HEK293T (cell line): ENCODE data around the gene KANSL1.

Experiments
- CTCF ChIA-PET: fragments of 350-600 bp; formaldehyde crosslinking; extraction: SDS; loops from one replicate; lab custom pipeline; 2021; ENCODE audit warnings: antibody characterized with exemption, inconsistent platforms; lab: Yijun Ruan, JAX
- POLR2A ChIA-PET: fragments of 350-600 bp; formaldehyde crosslinking; extraction: SDS; loops from one replicate; lab custom pipeline; 2020; ENCODE audit warnings: antibody characterized with exemption, inconsistent platforms; lab: Yijun Ruan, JAX
- DNase-seq: peaks from one replicate; pipeline ENCODE4 v3.0.0; 2012; ENCODE audit warnings: mixed read lengths; ENCODE audit errors: extremely low spot score
- ARNT ChIP-seq: fragments of 450-650 bp; IDR thresholded peaks from 2 replicates; pipeline ENCODE4 v1.6.1; 2017; ENCODE audit warnings: mild to moderate bottlenecking
- BHLHE40 ChIP-seq: fragments of 450-650 bp; IDR thresholded peaks from 2 replicates; pipeline ENCODE4 v1.6.1; 2016; ENCODE audit warnings: mild to moderate bottlenecking, moderate library complexity, borderline replicate concordance
- CTBP1 ChIP-seq: fragments of 450-650 bp; IDR thresholded peaks from 2 replicates; pipeline ENCODE4 v1.6.1; 2016; ENCODE audit warnings: borderline replicate concordance
- ELF4 ChIP-seq: fragments of 450-650 bp; IDR thresholded peaks from 2 replicates; pipeline ENCODE4 v1.6.1; 2017; ENCODE audit warnings: antibody characterized with exemption
- FOXA1 ChIP-seq: fragments of 450-650 bp; IDR thresholded peaks from 2 replicates; pipeline ENCODE4 v1.6.1; 2016; ENCODE audit warnings: mild to moderate bottlenecking
- FOXK2 ChIP-seq: fragments of 450-650 bp; IDR thresholded peaks from 2 replicates; pipeline ENCODE4 v1.6.1; 2016; ENCODE audit warnings: mild to moderate bottlenecking
- FOXM1 ChIP-seq: fragments of 450-650 bp; IDR thresholded peaks from 2 replicates; pipeline ENCODE4 v1.6.1; 2017; ENCODE audit warnings: mild to moderate bottlenecking, borderline replicate concordance
- HDGF ChIP-seq: fragments of 450-650 bp; IDR thresholded peaks from 2 replicates; pipeline ENCODE4 v1.6.1; 2017; ENCODE audit warnings: antibody characterized with exemption, borderline replicate concordance
- L3MBTL2 ChIP-seq: fragments of 450-650 bp; conservative IDR thresholded peaks from 2 replicates; pipeline ENCODE4 v1.6.1; 2016; ENCODE audit warnings: mild to moderate bottlenecking
- LEF1 ChIP-seq: fragments of 450-650 bp; IDR thresholded peaks from 2 replicates; pipeline ENCODE4 v1.6.1; 2017; ENCODE audit warnings: mild to moderate bottlenecking, borderline replicate concordance
- NFRKB ChIP-seq: fragments of 450-650 bp; IDR thresholded peaks from 2 replicates; pipeline ENCODE4 v1.6.1; 2016; ENCODE audit warnings: mild to moderate bottlenecking, moderate library complexity
- PKNOX1 ChIP-seq: fragments of 450-650 bp; IDR thresholded peaks from 2 replicates; pipeline ENCODE4 v1.6.1; 2016
- SP1 ChIP-seq: fragments of 450-650 bp; IDR thresholded peaks from 2 replicates; pipeline ENCODE4 v1.6.1; 2017
- SUZ12 ChIP-seq: fragments of 450-650 bp; IDR thresholded peaks from 2 replicates; pipeline ENCODE4 v1.6.1; 2016; ENCODE audit warnings: mild to moderate bottlenecking
- TARDBP ChIP-seq: fragments of 450-650 bp; IDR thresholded peaks from 2 replicates; pipeline ENCODE4 v1.6.1; 2016
- ZNF384 ChIP-seq: fragments of 450-650 bp; IDR thresholded peaks from 2 replicates; pipeline ENCODE4 v1.6.1; 2016

Gene KANSL1

DNA sequence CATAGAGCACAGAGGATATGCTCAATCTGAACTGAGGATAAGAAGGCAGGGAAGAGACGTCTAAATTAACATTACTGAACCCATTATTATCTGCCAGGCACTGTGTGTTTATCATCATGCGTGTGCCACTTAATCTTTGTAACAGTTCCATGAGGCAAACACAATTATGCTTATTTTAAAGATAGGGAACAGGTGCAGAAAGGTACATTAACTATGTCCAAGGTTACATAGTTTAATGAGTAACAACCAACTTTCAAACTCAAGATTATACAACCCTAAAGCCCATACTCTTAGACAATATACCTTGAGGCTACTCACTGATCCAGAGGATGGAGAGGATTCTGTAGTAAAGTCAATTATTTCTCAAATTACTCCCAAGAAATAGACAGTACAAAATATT is 151.0 kb downstream of the KANSL1 start:
- DNase-seq: no peak
- POLR2A ChIA-PET: no interaction called here
- CTCF ChIA-PET: no interaction called here
- TF ChIP-seq CTBP1 (no peak), HDGF (no peak)

DNA sequence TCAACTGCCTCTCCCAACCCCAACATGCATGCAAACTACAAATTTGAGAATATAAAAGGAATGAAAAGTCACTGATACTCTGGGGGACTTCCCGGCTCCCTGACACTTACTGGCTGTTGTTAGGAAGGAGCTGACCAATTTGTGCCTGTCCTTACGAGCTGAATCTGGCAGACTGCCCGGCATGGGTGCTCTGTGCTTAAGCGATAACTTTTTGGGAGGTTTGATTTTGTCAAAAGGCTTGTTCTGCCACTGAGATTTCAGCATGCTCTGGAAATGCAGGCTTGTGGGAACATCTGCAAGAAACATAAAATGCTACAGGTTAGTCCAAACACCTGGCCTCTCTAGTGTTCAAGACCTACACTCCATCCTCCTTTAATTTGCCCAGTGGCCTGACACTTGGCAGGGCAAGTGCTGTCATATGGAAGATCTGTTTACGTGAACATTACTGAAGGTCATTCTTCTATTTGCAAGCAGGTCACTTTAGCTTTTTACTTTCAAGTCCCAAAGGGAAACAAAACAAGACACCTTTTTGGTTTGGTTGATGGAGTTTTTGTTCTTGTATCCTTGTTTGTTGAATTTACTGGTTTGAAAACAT is 153.5 kb downstream of the KANSL1 start:
- ChIA-PET CTCF (interaction anchor here (1.4 kb wide), 1 partner anchor 153 kb away, joined by 3 read pairs; the partner anchor contains the start of gene KANSL1), POLR2A (no interaction called here)
- DNase-seq: no peak
- TF ChIP-seq ARNT (no peak), FOXM1 (no peak), FOXA1 (no peak), ZNF384 (no peak), ELF4 (no peak), SUZ12 (no peak), BHLHE40 (no peak), CTBP1 (no peak), FOXK2 (no peak), NFRKB (no peak), LEF1 (no peak), SP1 (no peak)

GRCh38 chr17:46038937-46039336 is 154.3 kb downstream of the KANSL1 start:
- no peak for DNase-seq
- ChIA-PET CTCF (interaction anchor here (1.4 kb wide), 1 partner anchor 154 kb away, joined by 3 read pairs; the partner anchor contains the start of gene KANSL1), POLR2A (interaction anchor here (1.0 kb wide), 1 partner anchor 154 kb away, joined by 3 read pairs; the partner anchor contains the start of gene KANSL1)
- TF ChIP-seq L3MBTL2 (no peak), SP1 (no peak), FOXA1 (no peak), FOXK2 (no peak), BHLHE40 (no peak)

DNA sequence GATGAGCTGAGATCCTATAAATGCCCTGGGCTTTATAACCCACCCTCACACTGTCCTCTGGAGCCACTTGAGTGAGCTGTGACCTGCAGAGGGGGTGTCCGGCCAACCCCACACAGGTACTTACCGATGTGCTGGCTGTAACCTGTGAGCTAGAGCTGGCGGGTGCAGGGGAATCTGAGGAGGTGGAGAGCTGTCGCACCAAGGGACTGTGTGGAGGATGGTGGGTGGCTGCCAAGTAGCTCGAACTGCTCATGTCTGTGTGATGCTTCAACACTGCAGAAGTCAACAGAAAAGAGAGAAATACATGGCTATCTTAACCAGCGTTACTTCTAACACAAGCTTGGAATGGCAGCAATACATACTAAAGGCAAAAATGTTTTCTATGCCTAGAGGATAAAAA is 154.8 kb downstream of the KANSL1 start:
- ChIA-PET CTCF (interaction anchor here (1.4 kb wide), 1 partner anchor 154 kb away, joined by 3 read pairs; the partner anchor contains the start of gene KANSL1), POLR2A (interaction anchor here (1.0 kb wide), 1 partner anchor 155 kb away, joined by 3 read pairs; the partner anchor contains the start of gene KANSL1)
- no peak for TF ChIP-seq CTBP1
- no peak for TF ChIP-seq BHLHE40
- TF ChIP-seq L3MBTL2: no peak
- TF ChIP-seq LEF1: no peak
- no peak for TF ChIP-seq TARDBP
- TF ChIP-seq HDGF: no peak
- no peak for TF ChIP-seq FOXM1
- DNase-seq: no peak

DNA sequence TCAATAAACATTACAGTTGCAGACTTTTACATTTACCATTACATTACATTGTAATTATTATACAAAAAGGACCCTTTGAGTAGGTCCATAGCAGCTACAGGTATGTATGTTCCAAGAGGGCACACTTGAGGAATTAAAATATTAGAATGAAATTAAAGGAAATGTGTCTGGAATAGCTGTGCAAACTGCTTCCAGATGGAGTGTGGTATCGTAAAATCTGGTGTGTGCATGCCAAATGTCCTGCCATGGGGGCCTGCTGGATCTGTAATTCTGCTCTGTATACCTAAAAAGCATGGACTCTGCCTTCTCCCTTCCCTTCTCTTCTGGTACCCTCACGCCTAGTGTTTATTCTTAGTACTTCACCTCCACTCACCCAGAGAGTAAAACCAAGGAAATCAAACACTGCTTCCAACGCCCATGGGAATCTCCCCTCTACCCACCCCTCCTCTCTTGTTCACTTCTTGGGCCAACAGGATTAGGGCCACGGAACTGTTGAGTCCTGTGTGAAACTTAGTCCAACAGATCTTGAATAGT is 155.4 kb downstream of the KANSL1 start:
- TF ChIP-seq TARDBP (no peak), ARNT (no peak), ELF4 (no peak), LEF1 (no peak), FOXA1 (no peak), PKNOX1 (no peak), L3MBTL2 (no peak), HDGF (no peak), SUZ12 (no peak), BHLHE40 (no peak), FOXM1 (no peak), ZNF384 (no peak)
- ChIA-PET POLR2A (interaction anchor here (1.0 kb wide), 1 partner anchor 155 kb away, joined by 3 read pairs; the partner anchor contains the start of gene KANSL1), CTCF (interaction anchor here (1.4 kb wide), 1 partner anchor 155 kb away, joined by 3 read pairs; the partner anchor contains the start of gene KANSL1)
- DNase-seq: no peak

- no peak for DNase-seq
- ChIA-PET POLR2A (no interaction called here), CTCF (interaction anchor here (0.7 to 1.1 kb wide), 2 partner anchors 8 to 176 kb away, joined by 3 read pairs; no protein-coding TSS in a partner anchor)
- no peak for TF ChIP-seq FOXM1
- no peak for TF ChIP-seq NFRKB
- no peak for TF ChIP-seq FOXA1
- no peak for TF ChIP-seq LEF1
- no peak for TF ChIP-seq FOXK2
- no peak for TF ChIP-seq TARDBP
- no peak for TF ChIP-seq SUZ12
- no peak for TF ChIP-seq SP1
- TF ChIP-seq ZNF384: no peak
- TF ChIP-seq CTBP1: no peak
- no peak for TF ChIP-seq ARNT
- no peak for TF ChIP-seq ELF4
- no peak for TF ChIP-seq PKNOX1
- TF ChIP-seq HDGF: no peak
- no peak for TF ChIP-seq BHLHE40
- TF ChIP-seq L3MBTL2: no peak
Observed at GRCh38 chr17:46036491-46036890, 156.7 kb downstream of the KANSL1 start.
